HAP-1 (cell line): Measurements from ENCODE around the gene TMEM37.
A peak's percentile ranks its signal among the peaks of the same experiment; 100 is the strongest.

Experiments used
- DNase-seq, 2 experiments: peaks; one replicate each; pipeline ENCODE4 v3.0.0-alpha.2; 2016 to 2020; ENCODE audit warnings: low spot score in 2 of 2
- H3K27me3 ChIP-seq: fragments of 250-450 bp; sonication (Bioruptor Pico); 2 replicates; pipeline ENCODE4 v1.5.1; 2020; ENCODE audit warnings: low read depth, mild to moderate bottlenecking, moderate library complexity
- H3K36me3 ChIP-seq: fragments of 250-450 bp; sonication (Bioruptor Pico); replicated peaks from 2 replicates; pipeline ENCODE4 v1.5.1; 2020; ENCODE audit warnings: mild to moderate bottlenecking
- H3K4me1 ChIP-seq: fragments of 250-450 bp; sonication (Bioruptor Pico); 2 replicates; pipeline ENCODE4 v1.5.1; 2020; ENCODE audit warnings: mild to moderate bottlenecking
- H3K4me3 ChIP-seq: fragments of 250-450 bp; sonication (Bioruptor Pico); 2 replicates; pipeline ENCODE4 v1.5.1; 2020; ENCODE audit warnings: mild to moderate bottlenecking, moderate library complexity
- H3K9me3 ChIP-seq: fragments of 250-450 bp; sonication (Bioruptor Pico); 2 replicates; pipeline ENCODE4 v1.5.1; 2020; ENCODE audit warnings: mild to moderate bottlenecking, moderate library complexity
- in situ Hi-C: fragments of 300-500 bp; cut with MboI; formaldehyde crosslinking; loops from 3 replicates; pipeline ENCODE4 v1.14.3; 2020; ENCODE audit warnings: low sequenced_read_pairs, inconsistent platforms, mixed read lengths

The TMEM37 gene

GRCh38 chr2:119465687-119466086, 34.0 kb downstream of the TMEM37 start:
- H3K4me1 ChIP-seq, result peaks cover 3% of the 10 kb centered on the region; the same call in 1 of the 2 replicates
- in situ Hi-C loops, result no loop called here
- no peaks in the 10 kb centered on the region for H3K9me3 ChIP-seq
- no peak for DNase-seq
- H3K27me3 ChIP-seq, result no peaks in the 10 kb centered on the region
- H3K36me3 ChIP-seq, result no peaks in the 10 kb centered on the region
- H3K4me3 ChIP-seq, result no peak overlapping the region

- Histone ChIP-seq H3K36me3 (no peaks in the 10 kb centered on the region), H3K4me1 (peaks cover 3% of the 10 kb centered on the region; the same call in 1 of the 2 replicates), H3K27me3 (no peaks in the 10 kb centered on the region), H3K9me3 (no peaks in the 10 kb centered on the region), H3K4me3 (no peak overlapping the region)
- no peak for DNase-seq
- in situ Hi-C loops, result no loop called here
These were observed 34.7 kb downstream of the TMEM37 start for GRCh38 chr2:119466373-119466772.

DNA sequence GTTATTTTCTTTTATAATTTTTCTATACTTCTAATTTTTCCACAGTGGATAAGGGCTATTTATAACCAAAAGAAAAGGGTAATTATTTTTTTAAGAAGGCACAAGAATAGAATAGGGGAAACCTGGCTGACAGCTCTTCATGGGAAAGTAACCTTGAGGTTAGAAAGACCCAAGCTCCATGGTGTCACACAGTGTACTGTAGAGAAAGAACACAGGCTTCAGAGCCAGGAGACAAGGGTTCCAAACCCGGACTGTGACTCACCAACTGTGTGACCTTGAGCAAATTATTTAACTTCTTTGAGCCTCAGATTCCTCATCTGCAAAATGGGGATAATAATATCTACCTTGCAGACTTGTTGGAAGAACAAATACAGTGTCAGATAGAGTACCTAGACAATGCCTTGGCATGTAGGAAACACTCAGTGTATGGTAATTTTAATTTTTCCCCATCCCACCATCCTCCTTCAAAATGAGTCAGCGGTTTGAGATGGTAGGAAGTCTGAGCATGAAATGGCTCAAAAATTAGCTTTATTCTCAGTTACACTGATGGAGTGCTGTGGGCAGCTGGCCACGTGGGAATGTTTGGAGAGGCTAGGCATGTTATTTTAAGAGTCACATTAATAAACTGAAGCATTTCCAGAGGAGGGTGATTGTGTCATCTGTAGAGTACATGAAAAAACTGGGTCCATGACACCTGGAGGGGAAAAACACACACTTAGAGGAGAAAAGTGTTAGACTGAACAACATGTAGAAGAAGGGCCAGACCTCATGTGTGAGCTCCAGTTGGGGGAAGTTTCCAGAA, 36.7 kb downstream of the TMEM37 start:
- H3K4me1 ChIP-seq, result peaks cover 3% of the 10 kb centered on the region; the same call in 1 of the 2 replicates
- in situ Hi-C loops, result no loop called here

DNA sequence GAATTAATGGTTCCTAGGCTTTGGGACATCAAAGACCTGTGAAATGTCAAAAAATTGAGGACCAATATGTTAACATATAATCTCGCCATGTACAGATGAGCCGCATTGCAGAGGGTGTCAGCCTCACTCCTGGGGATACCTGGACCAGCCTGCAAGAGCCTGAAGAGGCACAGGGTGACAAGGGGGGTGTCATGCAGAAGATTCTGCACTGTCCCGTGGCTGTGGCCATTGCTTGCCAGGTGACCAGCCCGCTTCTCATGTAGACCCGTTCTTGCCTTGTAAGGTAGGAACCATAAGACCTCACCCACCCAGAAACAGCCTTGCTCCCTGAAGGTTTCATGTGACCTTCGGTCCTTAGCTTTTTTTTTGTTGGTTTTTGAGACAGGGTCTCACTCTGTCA, 37.5 kb downstream of the TMEM37 start:
- H3K4me1 ChIP-seq, result peaks cover 3% of the 10 kb centered on the region; the same call in 1 of the 2 replicates
- no peak for DNase-seq
- no peaks in the 10 kb centered on the region for H3K27me3 ChIP-seq
- H3K36me3 ChIP-seq, result no peaks in the 10 kb centered on the region
- in situ Hi-C loops, result no loop called here
- H3K4me3 ChIP-seq, result no peak overlapping the region
- H3K9me3 ChIP-seq, result no peaks in the 10 kb centered on the region

More for the DNA sequence above, 36.7 kb downstream of the TMEM37 start:
- Histone ChIP-seq H3K4me3 (no peak overlapping the region), H3K36me3 (no peaks in the 10 kb centered on the region), H3K9me3 (no peaks in the 10 kb centered on the region), H3K27me3 (no peaks in the 10 kb centered on the region)
- no peak for DNase-seq

DNA sequence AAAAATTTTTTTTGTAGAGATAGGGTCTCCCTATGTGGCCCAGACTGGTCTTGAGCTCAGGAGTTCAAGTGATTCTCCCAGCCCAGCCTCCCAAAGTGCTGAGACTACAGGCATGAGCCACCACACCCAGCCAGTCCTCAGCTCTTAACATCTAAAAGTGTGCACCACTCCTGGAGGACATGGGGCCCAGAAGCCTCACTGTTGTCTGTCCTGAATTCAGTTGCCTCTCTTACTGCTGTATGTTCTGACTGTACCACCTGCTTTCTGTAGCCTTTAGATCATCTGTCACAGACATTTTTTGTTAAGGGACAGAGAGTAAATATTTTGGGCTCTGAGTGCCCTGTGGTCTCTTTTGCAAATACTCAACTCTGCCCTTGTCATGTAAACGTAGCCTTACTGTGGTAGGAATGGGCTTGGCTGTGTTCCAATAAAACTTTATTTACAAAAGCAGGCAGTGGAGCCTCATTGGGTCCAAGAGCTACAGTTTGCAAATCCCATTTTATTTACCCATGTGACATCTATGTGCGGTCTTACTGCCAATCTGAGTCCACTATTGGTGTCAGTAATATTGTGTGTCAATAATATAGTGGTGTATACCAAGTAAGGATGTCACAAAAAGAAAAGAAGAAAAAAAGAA, 38.1 kb downstream of the TMEM37 start:
- Histone ChIP-seq H3K9me3 (no peaks in the 10 kb centered on the region), H3K4me3 (no peak overlapping the region), H3K27me3 (no peaks in the 10 kb centered on the region), H3K4me1 (peaks cover 3% of the 10 kb centered on the region; the same call in 1 of the 2 replicates), H3K36me3 (no peaks in the 10 kb centered on the region)
- DNase-seq, result peak in 1 of 2 experiments; percentile 20
- in situ Hi-C loops, result loop anchor here (5.0 kb wide), 1 partner anchor 57 kb away; no protein-coding TSS in a partner anchor

- Histone ChIP-seq H3K4me1 (peaks cover 3% of the 10 kb centered on the region; the same call in 1 of the 2 replicates), H3K27me3 (no peaks in the 10 kb centered on the region), H3K4me3 (no peak overlapping the region), H3K36me3 (no peaks in the 10 kb centered on the region), H3K9me3 (no peaks in the 10 kb centered on the region)
- DNase-seq, result no peak
- in situ Hi-C loops, result loop anchor here (5.0 kb wide), 1 partner anchor 60 kb away; no protein-coding TSS in a partner anchor
These were observed 41.1 kb downstream of the TMEM37 start for GRCh38 chr2:119472749-119473148.

DNA sequence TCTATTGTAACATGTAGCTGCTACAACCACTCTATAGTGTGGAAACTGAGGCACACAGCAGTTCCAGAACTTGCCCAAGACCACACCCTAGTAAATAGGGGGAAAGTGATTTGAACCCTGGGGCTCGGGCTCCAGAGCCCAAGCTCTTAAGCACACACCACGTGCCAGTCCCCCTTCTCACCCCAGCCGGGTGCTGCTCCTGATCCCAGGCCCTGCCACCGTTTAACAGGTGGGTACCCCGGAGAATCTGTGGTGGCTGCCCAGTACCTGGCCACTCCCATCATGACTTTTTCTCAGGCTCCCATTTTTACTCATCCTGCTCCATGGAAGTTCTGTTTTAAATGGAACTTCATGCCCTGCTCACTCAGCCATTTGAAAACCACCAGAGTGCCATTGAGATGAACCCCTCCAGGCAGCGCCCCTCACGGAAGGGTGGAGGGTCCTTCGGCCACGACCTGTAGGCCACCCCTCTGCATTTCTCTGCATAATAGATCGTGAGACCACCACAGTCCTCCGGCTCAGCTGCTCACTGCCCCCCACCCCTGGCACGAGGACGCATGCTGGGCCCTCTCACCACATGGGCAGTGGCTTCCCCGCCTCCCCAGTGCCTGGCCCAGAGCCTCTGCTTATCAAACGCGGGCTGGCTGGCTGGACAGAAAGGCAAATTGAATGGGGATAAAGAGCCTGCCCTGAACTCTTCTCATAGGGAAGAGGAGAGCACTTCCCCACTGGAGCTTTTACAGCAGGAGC, 42.1 kb downstream of the TMEM37 start:
- no peak for DNase-seq
- Histone ChIP-seq H3K9me3 (no peaks in the 10 kb centered on the region), H3K4me1 (peaks cover 3% of the 10 kb centered on the region; the same call in 1 of the 2 replicates), H3K4me3 (no peak overlapping the region), H3K36me3 (no peaks in the 10 kb centered on the region), H3K27me3 (no peaks in the 10 kb centered on the region)
- in situ Hi-C loops, result loop anchor here (5.0 kb wide), 1 partner anchor 61 kb away; no protein-coding TSS in a partner anchor

GRCh38 chr2:119474371-119475224, 42.9 kb downstream of the TMEM37 start:
- no peaks in the 10 kb centered on the region for H3K36me3 ChIP-seq
- no peak overlapping the region for H3K4me3 ChIP-seq
- no peaks in the 10 kb centered on the region for H3K27me3 ChIP-seq
- peaks cover 2% of the 10 kb centered on the region; the same call in 1 of the 2 replicates for H3K4me1 ChIP-seq
- DNase-seq, result no peak
- H3K9me3 ChIP-seq, result no peaks in the 10 kb centered on the region
- in situ Hi-C loops, result loop anchor here (5.0 kb wide), 1 partner anchor 62 kb away; no protein-coding TSS in a partner anchor

GRCh38 chr2:119475225-119475856, 43.7 kb downstream of the TMEM37 start:
- Histone ChIP-seq H3K4me1 (no peaks in the 10 kb centered on the region), H3K36me3 (no peaks in the 10 kb centered on the region), H3K9me3 (no peaks in the 10 kb centered on the region), H3K4me3 (no peak overlapping the region), H3K27me3 (no peaks in the 10 kb centered on the region)
- in situ Hi-C loops, result no loop called here
- DNase-seq, result no peak

- Histone ChIP-seq H3K36me3 (no peaks in the 10 kb centered on the region), H3K27me3 (no peaks in the 10 kb centered on the region)
- in situ Hi-C loops, result no loop called here
These were observed 44.2 kb downstream of the TMEM37 start for GRCh38 chr2:119475857-119476244.

DNA sequence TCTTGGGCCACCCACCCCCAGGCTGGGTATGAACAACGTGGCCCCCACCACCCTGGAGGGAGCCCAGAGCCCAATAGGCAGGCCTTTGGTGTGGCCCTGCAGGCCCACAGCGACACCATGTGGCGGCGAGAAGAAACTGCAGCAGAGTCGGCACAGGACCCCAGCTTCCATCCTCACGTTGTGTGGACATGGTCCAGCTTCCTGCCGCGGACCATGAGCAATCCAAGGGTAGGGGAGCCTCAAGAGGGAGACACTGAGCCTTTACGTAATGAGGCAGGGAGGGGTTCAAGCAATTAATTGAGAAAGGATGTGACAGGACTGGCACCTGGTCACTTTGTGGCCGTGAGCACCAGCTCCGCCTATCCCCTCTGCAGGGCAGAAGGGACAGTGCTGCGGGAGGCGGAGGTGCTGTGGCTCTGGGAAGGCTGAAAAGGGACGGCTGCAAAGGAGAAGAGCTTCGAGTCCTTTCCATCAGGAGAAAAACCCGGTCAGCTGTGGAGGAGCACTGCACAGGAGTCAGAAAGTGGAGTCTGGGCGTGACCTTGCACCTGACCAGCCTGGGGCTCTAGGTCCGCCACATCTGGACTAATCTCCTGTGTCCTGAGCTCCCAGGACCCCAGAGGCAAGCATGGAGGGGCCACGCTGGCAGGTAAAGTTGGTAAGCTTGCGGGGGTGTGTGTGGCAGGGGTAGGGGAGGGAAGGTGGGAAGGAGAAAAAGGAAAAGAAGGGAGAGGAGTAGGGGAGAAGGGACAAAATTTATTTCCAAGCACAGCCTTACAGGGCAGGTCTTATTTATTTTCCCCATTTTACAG, 44.9 kb downstream of the TMEM37 start:
- H3K9me3 ChIP-seq, result no peaks in the 10 kb centered on the region
- peak; percentile 62 to 73 for DNase-seq
- H3K4me1 ChIP-seq, result no peaks in the 10 kb centered on the region
- H3K27me3 ChIP-seq, result no peaks in the 10 kb centered on the region
- no peak overlapping the region for H3K4me3 ChIP-seq
- in situ Hi-C loops, result no loop called here
- H3K36me3 ChIP-seq, result no peaks in the 10 kb centered on the region

More at GRCh38 chr2:119475857-119476244, 44.2 kb downstream of the TMEM37 start:
- Histone ChIP-seq H3K4me3 (no peak overlapping the region), H3K9me3 (no peaks in the 10 kb centered on the region), H3K4me1 (no peaks in the 10 kb centered on the region)
- DNase-seq, result no peak

DNA sequence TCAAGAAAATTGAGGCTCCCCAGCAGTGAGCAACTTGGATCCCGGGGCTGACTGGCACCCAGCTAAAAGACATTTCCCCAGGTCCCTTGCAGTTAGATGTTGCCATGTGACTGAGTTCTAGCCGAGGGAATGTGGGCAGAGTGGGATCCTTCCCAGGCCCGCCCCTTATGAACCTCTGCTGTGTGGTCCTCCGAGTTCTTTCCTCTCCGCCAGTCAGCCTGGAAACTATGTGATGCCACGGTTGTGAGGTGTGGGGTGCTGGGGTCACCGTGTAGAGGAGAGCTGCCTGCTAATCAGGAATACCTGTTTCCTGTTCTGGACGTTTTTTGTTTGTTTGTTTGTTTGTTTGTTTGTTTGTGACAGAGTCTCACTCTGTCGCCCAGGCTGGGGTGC, 45.5 kb downstream of the TMEM37 start:
- H3K4me3 ChIP-seq, result no peak overlapping the region
- no peaks in the 10 kb centered on the region for H3K27me3 ChIP-seq
- in situ Hi-C loops, result no loop called here
- H3K9me3 ChIP-seq, result no peaks in the 10 kb centered on the region
- H3K4me1 ChIP-seq, result no peaks in the 10 kb centered on the region
- H3K36me3 ChIP-seq, result no peaks in the 10 kb centered on the region
- DNase-seq, result no peak
